ENCODE results near the gene ZNF557.
"Not testable (repeated sequence)": the region's sequence is repeated elsewhere in the genome, so short reads cannot be mapped to it uniquely, and the experiment has no call there.

- not testable (repeated sequence) for TF ChIP-seq CTCF, POLR2A, EP300 (IDR thresholded peaks at IDR 0.05)
These were observed 13.8 kb upstream of the ZNF557 start for GRCh38 chr19:7055679-7056078.

Data from stomach (tissue), 4 donors.